Neural crest cell (in vitro differentiated cells): ENCODE data around the gene ZNF8. TPM values are rescaled to one million over a fixed set of nuclear protein-coding genes. Genes with fewer than 3 reads are reported as not detected.

Experiments
- DNase-seq: peaks from one replicate; pipeline ENCODE4 v3.0.0; 2021; ENCODE audit warnings: low read depth, mixed read lengths, low spot score
- H3K27ac Mint-ChIP-seq: one replicate; pipeline ENCODE4 v1.8.0; 2021; ENCODE audit warnings: mild to moderate bottlenecking, mixed read lengths; ENCODE audit not compliant: unreplicated experiment
- H3K27me3 Mint-ChIP-seq: 2 replicates; pipeline ENCODE4 v1.8.0; 2021; ENCODE audit warnings: low read depth, mild to moderate bottlenecking, mixed read lengths
- H3K36me3 Mint-ChIP-seq: 2 replicates; pipeline ENCODE4 v1.8.0; 2021; ENCODE audit warnings: low read depth, mild to moderate bottlenecking, mixed read lengths
- H3K4me1 Mint-ChIP-seq: 2 replicates; pipeline ENCODE4 v1.8.0; 2021; ENCODE audit warnings: mixed read lengths
- H3K4me3 Mint-ChIP-seq: one replicate; pipeline ENCODE4 v1.8.0; 2021; ENCODE audit warnings: mild to moderate bottlenecking, mixed read lengths
- H3K9me3 Mint-ChIP-seq: 2 replicates; pipeline ENCODE4 v1.8.0; 2021; ENCODE audit warnings: mixed read lengths
- total RNA-seq: library from RNA; stranded (reverse); gene quantifications from 2 replicates; pipeline ENCODE4 v1.2.1, GENCODE V29; 2021
- TF ChIP-seq, protein P1 (sequence below): fragments of 200-600 bp; sonication (generic); conservative IDR thresholded peaks from 2 replicates; pipeline ENCODE4 v1.5.0; 2021; ENCODE audit warnings: antibody characterized with exemption, mild to moderate bottlenecking

ZNF8 gene
- total RNA-seq, 1 donor from 2014 or later: 20.0 TPM

DNA sequence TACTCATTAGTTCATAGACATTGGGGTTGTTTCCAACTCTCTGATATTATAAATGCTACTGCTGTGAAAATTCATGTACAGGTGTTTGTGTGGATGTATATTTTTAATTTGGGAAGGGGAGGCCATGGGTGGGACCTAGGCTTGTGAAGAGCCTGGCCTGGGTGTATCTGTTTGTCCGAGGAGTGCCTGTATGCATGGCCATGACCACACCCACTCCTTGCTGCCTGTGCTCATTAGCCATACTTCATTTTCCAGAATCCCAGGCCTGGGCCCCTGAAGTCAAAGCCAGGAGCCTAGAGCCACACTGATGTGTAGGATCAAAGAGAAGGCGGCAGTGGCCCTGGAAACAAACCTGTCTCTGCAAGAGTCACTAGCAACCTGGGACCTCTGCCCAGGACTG, 36.8 kb downstream of the ZNF8 start:
- no peak overlapping the region for H3K27ac Mint-ChIP-seq
- H3K36me3 Mint-ChIP-seq: peaks cover 29% of the 10 kb centered on the region
- no peak overlapping the region for H3K4me3 Mint-ChIP-seq
- DNase-seq: no peak
- H3K4me1 Mint-ChIP-seq: no peaks in the 10 kb centered on the region
- no peaks in the 10 kb centered on the region for H3K9me3 Mint-ChIP-seq
- TF ChIP-seq, protein P1, sequence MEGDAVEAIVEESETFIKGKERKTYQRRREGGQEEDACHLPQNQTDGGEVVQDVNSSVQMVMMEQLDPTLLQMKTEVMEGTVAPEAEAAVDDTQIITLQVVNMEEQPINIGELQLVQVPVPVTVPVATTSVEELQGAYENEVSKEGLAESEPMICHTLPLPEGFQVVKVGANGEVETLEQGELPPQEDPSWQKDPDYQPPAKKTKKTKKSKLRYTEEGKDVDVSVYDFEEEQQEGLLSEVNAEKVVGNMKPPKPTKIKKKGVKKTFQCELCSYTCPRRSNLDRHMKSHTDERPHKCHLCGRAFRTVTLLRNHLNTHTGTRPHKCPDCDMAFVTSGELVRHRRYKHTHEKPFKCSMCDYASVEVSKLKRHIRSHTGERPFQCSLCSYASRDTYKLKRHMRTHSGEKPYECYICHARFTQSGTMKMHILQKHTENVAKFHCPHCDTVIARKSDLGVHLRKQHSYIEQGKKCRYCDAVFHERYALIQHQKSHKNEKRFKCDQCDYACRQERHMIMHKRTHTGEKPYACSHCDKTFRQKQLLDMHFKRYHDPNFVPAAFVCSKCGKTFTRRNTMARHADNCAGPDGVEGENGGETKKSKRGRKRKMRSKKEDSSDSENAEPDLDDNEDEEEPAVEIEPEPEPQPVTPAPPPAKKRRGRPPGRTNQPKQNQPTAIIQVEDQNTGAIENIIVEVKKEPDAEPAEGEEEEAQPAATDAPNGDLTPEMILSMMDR: no peak
- H3K27me3 Mint-ChIP-seq: no peaks in the 10 kb centered on the region

DNA sequence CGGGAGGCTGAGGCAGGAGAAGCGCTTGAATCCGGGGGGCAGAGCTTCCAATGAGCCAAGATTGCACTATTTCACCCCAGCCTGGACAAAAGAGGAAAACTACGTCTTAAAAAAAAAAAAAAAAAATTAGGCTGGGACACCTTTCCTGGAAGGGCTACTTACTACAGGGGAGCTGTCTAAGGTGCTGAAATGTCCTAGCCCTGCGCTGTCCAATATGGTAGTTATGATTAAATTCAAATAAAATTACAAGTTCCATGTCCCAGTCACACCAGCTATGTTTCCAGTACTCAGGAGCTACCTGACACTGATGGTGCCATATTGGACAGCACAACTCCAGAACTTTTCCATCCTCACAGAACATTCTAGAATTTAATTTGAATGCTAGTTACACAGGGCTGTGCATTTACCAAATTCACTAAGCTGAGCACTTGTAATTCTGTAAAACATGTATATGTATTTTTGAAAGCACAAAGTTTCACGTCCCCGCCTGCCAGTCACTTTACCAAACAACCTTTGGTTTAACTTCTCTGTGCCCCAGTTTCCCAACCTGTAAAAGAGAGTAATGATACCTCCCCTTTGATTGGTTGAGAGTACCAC, 38.8 kb downstream of the ZNF8 start:
- no peaks in the 10 kb centered on the region for H3K27me3 Mint-ChIP-seq
- H3K27ac Mint-ChIP-seq: no peak overlapping the region
- DNase-seq: no peak
- H3K4me3 Mint-ChIP-seq: no peak overlapping the region
- H3K4me1 Mint-ChIP-seq: no peaks in the 10 kb centered on the region
- peaks cover 17% of the 10 kb centered on the region for H3K36me3 Mint-ChIP-seq
- TF ChIP-seq, protein P1: no peak
- H3K9me3 Mint-ChIP-seq: no peaks in the 10 kb centered on the region

DNA sequence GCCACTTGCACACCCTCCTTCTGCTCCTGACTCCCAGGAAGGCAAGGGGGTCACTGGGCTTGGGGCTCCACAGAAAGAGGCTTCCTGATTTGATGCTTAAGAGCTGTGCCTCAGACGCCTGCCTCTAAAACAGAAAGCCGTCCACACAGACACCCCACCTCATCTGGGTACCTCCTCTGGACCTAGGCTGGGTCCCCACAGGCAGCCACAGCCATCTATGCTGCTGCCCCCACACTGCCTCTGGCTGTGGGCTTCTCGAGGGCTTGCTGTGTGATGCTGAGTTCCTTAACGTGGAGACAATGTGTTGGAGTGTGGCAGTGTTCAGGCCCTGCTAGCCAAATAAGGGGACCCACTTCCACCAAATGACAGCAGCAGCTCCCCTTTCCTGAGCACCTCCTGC, 39.5 kb downstream of the ZNF8 start:
- Mint-ChIP-seq H3K4me1 (no peaks in the 10 kb centered on the region), H3K27ac (no peak overlapping the region), H3K36me3 (peaks cover 12% of the 10 kb centered on the region), H3K27me3 (no peaks in the 10 kb centered on the region), H3K4me3 (no peak overlapping the region), H3K9me3 (no peaks in the 10 kb centered on the region)
- no peak for DNase-seq
- TF ChIP-seq, protein P1: no peak

DNA sequence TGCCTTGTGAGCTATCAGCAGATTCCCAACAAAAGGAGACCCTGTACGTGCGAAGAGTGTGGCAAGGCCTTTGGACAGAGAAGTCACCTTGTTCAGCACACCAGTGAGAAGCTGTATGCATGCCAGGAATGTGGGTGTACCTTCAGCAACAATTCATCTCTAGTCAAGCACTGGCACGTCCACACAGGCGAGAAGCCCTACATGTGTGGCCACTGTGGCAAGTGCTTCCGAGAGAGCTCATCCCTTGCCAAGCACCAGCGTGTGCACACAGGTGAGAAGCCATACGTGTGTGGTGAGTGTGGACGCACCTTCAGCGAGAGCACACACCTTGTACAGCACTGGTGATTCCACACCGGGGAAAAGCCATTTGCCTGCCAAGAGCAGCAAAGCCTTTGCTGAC, 40.5 kb downstream of the ZNF8 start:
- DNase-seq: no peak
- no peaks in the 10 kb centered on the region for H3K9me3 Mint-ChIP-seq
- no peaks in the 10 kb centered on the region for H3K4me1 Mint-ChIP-seq
- H3K36me3 Mint-ChIP-seq: peaks cover 6% of the 10 kb centered on the region
- no peak overlapping the region for H3K4me3 Mint-ChIP-seq
- TF ChIP-seq, protein P1: no peak
- H3K27ac Mint-ChIP-seq: no peak overlapping the region
- no peaks in the 10 kb centered on the region for H3K27me3 Mint-ChIP-seq

DNA sequence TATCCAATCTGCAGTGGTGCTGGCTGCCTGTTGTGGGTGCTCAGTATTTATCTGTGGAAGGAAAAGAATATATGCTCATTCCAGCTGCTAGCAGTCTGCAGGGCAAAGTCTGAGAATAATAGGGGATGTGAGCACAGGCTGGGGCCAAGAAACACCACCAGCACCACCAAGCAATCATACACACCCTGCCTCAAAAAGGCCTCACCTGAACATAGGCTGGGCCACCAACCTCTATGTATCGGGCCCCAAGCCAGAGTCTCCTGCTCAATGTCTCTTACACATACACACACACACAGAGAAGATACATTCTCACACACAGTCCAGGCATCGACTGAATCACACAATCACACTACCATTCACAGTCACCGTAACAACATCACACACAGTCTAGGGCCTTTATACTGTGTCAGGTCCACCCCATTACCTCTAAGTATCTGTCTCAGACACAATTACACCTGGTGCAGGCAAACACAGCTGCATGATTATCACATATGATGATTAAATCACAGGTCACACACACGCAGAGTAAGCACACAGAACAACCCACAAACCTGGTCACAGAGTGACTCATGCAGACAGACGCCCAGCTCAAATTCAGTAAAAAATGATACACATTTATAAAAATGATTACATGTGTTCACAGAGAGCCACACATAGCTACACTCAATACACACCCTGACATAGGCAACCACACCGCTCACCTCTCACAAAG, 46.7 kb downstream of the ZNF8 start:
- Mint-ChIP-seq H3K36me3 (no peaks in the 10 kb centered on the region), H3K9me3 (no peaks in the 10 kb centered on the region), H3K4me1 (peaks cover 11% of the 10 kb centered on the region), H3K27me3 (no peaks in the 10 kb centered on the region), H3K27ac (no peak overlapping the region), H3K4me3 (no peak overlapping the region)
- no peak for DNase-seq
- TF ChIP-seq, protein P1: no peak
